ENCODE data around the gene HECA. TPM values are rescaled to one million over a fixed set of nuclear protein-coding genes. Genes with fewer than 3 reads are reported as not detected.

HECA gene
- total RNA-seq, 1 experiment from 2014 or later = 9.4 TPM

GRCh38 chr6:139186242-139186641 is 51.4 kb downstream of the HECA start:
- no peaks in the 10 kb centered on the region for H3K9me3 Mint-ChIP-seq
- H3K27me3 Mint-ChIP-seq (ENCODE audit: low read depth) = no peaks in the 10 kb centered on the region
- no peak for TF ChIP-seq KAT7 (CRISPR knock-in tag; IDR thresholded peaks at IDR 0.05; ENCODE audit: borderline replicate concordance)
- TF ChIP-seq ARID4B (CRISPR knock-in tag; IDR thresholded peaks at IDR 0.05; ENCODE audit: borderline replicate concordance) = no peak
- TF ChIP-seq SMAD3 (CRISPR knock-in tag; IDR thresholded peaks at IDR 0.05; ENCODE audit: borderline replicate concordance) = no peak
- TF ChIP-seq IRF2 (CRISPR knock-in tag; IDR thresholded peaks at IDR 0.05; ENCODE audit: borderline replicate concordance, low read depth) = no peak
- TF ChIP-seq E2F1 (CRISPR knock-in tag; IDR thresholded peaks at IDR 0.05) = no peak
- TF ChIP-seq MYBL2 (CRISPR knock-in tag; IDR thresholded peaks at IDR 0.05) = no peak
- no peak for TF ChIP-seq CTCF (IDR thresholded peaks at IDR 0.05)
- no peak for TF ChIP-seq ZNF317 (CRISPR knock-in tag; IDR thresholded peaks at IDR 0.05; ENCODE audit: borderline replicate concordance, low read depth)
- no peak for TF ChIP-seq GTF2I (CRISPR knock-in tag; conservative IDR thresholded peaks at IDR 0.05)
- TF ChIP-seq ZNF512 (CRISPR knock-in tag; IDR thresholded peaks at IDR 0.05; ENCODE audit: borderline replicate concordance) = no peak
- no peak for TF ChIP-seq ZSCAN18 (CRISPR knock-in tag; IDR thresholded peaks at IDR 0.05)
- TF ChIP-seq NFE2L1 (CRISPR knock-in tag; IDR thresholded peaks at IDR 0.05) = no peak
- no peak for TF ChIP-seq HMGA2 (CRISPR knock-in tag; IDR thresholded peaks at IDR 0.05)
- TF ChIP-seq FOXK1 (CRISPR knock-in tag; IDR thresholded peaks at IDR 0.05) = no peak
- TF ChIP-seq ATF2 (CRISPR knock-in tag; IDR thresholded peaks at IDR 0.05; ENCODE audit: borderline replicate concordance, low read depth) = no peak
- H3K36me3 Mint-ChIP-seq = no peaks in the 10 kb centered on the region
- H3K4me1 Mint-ChIP-seq = peaks cover 7% of the 10 kb centered on the region
- H3K27ac Mint-ChIP-seq = no peak overlapping the region
- ChIA-PET CTCF (no interaction called here), POLR2A (no interaction called here)
- DNase-seq (ENCODE audit: low spot score) (no peak), ATAC-seq (no peak)
- H3K4me3 Mint-ChIP-seq = no peak overlapping the region
